Peyer's patch (tissue), 4 donors: Measurements from ENCODE around the gene UMODL1.

ENCODE experiments used
- CTCF ChIP-seq, 6 experiments: fragments of 450-650 bp in 4 of 6; fragments of 200-600 bp in 2 of 6; sonication (generic) in 1 of 6; IDR thresholded peaks; one replicate each; pipeline ENCODE4 v1.5.1; 2017 to 2019; ENCODE audit warnings: antibody characterized with exemption in 6 of 6, mild to moderate bottlenecking in 3 of 6, moderate library complexity in 1 of 6
- POLR2A ChIP-seq, 2 donors: fragments of 450-650 bp; IDR thresholded peaks; one replicate each; pipeline ENCODE4 v1.5.1; 2017; ENCODE audit warnings: antibody characterized with exemption in 2 of 2, mild to moderate bottlenecking in 2 of 2, moderate library complexity in 2 of 2

GRCh38 chr21:42021371-42022090, 49.6 kb upstream of the UMODL1 start:
- TF ChIP-seq CTCF (IDR thresholded peaks at IDR 0.05) (no peak), POLR2A (IDR thresholded peaks at IDR 0.05) (no peak)
